Measurements from ENCODE around the gene CDRT15. TPM values are rescaled to one million over a fixed set of nuclear protein-coding genes. Genes with fewer than 3 reads are reported as not detected.

CDRT15 gene
- total RNA-seq, 1 experiment from 2014 or later: not detected

DNA sequence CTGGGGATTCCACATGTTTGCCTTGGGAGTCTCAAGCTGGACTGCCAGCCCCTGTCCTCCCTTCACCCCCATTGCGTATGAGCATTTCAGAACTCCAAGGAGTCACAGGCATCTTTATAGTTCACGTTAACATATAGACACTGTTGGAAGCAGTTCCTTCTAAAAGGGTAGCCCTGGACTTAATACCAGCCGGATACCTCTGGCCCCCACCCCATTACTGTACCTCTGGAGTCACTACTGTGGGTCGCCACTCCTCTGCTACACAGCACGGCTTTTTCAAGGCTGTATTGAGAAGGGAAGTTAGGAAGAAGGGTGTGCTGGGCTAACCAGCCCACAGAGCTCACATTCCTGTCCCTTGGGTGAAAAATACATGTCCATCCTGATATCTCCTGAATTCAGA is 28.9 kb downstream of the CDRT15 start:
- Mint-ChIP-seq H3K9me3 (peaks cover 18% of the 10 kb centered on the region), H3K27ac (no peak overlapping the region)

GRCh38 chr17:14206891-14207290 is 29.8 kb downstream of the CDRT15 start:
- Mint-ChIP-seq H3K4me1 (0 out of 2 replicates have a peak, but pooled peaks cover 4% of the 10 kb centered on the region), H3K9me3 (peaks cover 13% of the 10 kb centered on the region), H3K27ac (no peak overlapping the region), H3K27me3 (ENCODE audit: low read depth) (no peaks in the 10 kb centered on the region), H3K4me3 (no peak overlapping the region), H3K36me3 (peaks cover 26% of the 10 kb centered on the region)
- CTCF ChIA-PET: interaction anchor here (1.3 kb wide), 1 partner anchor 94 kb away, joined by 4 read pairs; the partner anchor contains the start of gene HS3ST3B1
- POLR2A ChIA-PET: interaction anchor here (0.5 to 1.6 kb wide), 2 partner anchors 94 to 169 kb away, joined by 3 to 4 read pairs; partner anchors contain the start of gene HS3ST3B1
- no peak for DNase-seq (ENCODE audit: low spot score)
- ATAC-seq: no peak
- TF ChIP-seq ATF1 (CRISPR knock-in tag; IDR thresholded peaks at IDR 0.05) (no peak), NFATC4 (CRISPR knock-in tag; IDR thresholded peaks at IDR 0.05) (no peak), SMAD3 (CRISPR knock-in tag; IDR thresholded peaks at IDR 0.05; ENCODE audit: borderline replicate concordance) (no peak), CREB1 (CRISPR knock-in tag; IDR thresholded peaks at IDR 0.05) (no peak), KAT7 (CRISPR knock-in tag; IDR thresholded peaks at IDR 0.05; ENCODE audit: borderline replicate concordance) (no peak), SP1 (CRISPR knock-in tag; conservative IDR thresholded peaks at IDR 0.05) (no peak), NR1H2 (CRISPR knock-in tag; IDR thresholded peaks at IDR 0.05) (no peak), SOX15 (CRISPR knock-in tag; IDR thresholded peaks at IDR 0.05) (no peak), CTCF (IDR thresholded peaks at IDR 0.05) (no peak), SMAD4 (CRISPR knock-in tag; IDR thresholded peaks at IDR 0.05) (no peak), ZNF138 (CRISPR knock-in tag; conservative IDR thresholded peaks at IDR 0.05) (no peak), OVOL2 (CRISPR knock-in tag; IDR thresholded peaks at IDR 0.05; ENCODE audit: borderline replicate concordance) (no peak), FOXP4 (CRISPR knock-in tag; IDR thresholded peaks at IDR 0.05) (no peak), JUN (CRISPR knock-in tag; IDR thresholded peaks at IDR 0.05) (no peak)
- TF ChIP-seq, protein P1, sequence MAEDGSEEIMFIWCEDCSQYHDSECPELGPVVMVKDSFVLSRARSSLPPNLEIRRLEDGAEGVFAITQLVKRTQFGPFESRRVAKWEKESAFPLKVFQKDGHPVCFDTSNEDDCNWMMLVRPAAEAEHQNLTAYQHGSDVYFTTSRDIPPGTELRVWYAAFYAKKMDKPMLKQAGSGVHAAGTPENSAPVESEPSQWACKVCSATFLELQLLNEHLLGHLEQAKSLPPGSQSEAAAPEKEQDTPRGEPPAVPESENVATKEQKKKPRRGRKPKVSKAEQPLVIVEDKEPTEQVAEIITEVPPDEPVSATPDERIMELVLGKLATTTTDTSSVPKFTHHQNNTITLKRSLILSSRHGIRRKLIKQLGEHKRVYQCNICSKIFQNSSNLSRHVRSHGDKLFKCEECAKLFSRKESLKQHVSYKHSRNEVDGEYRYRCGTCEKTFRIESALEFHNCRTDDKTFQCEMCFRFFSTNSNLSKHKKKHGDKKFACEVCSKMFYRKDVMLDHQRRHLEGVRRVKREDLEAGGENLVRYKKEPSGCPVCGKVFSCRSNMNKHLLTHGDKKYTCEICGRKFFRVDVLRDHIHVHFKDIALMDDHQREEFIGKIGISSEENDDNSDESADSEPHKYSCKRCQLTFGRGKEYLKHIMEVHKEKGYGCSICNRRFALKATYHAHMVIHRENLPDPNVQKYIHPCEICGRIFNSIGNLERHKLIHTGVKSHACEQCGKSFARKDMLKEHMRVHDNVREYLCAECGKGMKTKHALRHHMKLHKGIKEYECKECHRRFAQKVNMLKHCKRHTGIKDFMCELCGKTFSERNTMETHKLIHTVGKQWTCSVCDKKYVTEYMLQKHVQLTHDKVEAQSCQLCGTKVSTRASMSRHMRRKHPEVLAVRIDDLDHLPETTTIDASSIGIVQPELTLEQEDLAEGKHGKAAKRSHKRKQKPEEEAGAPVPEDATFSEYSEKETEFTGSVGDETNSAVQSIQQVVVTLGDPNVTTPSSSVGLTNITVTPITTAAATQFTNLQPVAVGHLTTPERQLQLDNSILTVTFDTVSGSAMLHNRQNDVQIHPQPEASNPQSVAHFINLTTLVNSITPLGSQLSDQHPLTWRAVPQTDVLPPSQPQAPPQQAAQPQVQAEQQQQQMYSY (CRISPR knock-in tag; IDR thresholded peaks at IDR 0.05): no peak
- TF ChIP-seq, protein P2, sequence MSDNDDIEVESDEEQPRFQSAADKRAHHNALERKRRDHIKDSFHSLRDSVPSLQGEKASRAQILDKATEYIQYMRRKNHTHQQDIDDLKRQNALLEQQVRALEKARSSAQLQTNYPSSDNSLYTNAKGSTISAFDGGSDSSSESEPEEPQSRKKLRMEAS (CRISPR knock-in tag; IDR thresholded peaks at IDR 0.05): no peak
- TF ChIP-seq, protein P3, sequence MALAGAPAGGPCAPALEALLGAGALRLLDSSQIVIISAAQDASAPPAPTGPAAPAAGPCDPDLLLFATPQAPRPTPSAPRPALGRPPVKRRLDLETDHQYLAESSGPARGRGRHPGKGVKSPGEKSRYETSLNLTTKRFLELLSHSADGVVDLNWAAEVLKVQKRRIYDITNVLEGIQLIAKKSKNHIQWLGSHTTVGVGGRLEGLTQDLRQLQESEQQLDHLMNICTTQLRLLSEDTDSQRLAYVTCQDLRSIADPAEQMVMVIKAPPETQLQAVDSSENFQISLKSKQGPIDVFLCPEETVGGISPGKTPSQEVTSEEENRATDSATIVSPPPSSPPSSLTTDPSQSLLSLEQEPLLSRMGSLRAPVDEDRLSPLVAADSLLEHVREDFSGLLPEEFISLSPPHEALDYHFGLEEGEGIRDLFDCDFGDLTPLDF (CRISPR knock-in tag; IDR thresholded peaks at IDR 0.05): no peak
- TF ChIP-seq, protein P4, sequence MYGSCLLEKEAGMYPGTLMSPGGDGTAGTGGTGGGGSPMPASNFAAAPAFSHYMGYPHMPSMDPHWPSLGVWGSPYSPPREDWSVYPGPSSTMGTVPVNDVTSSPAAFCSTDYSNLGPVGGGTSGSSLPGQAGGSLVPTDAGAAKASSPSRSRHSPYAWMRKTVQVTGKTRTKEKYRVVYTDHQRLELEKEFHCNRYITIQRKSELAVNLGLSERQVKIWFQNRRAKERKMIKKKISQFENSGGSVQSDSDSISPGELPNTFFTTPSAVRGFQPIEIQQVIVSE (CRISPR knock-in tag; IDR thresholded peaks at IDR 0.05; ENCODE audit: borderline replicate concordance): no peak

More for the DNA sequence above, 28.9 kb downstream of the CDRT15 start:
- ChIA-PET POLR2A (no interaction called here), CTCF (no interaction called here)
- Mint-ChIP-seq H3K4me1 (0 out of 2 replicates have a peak, but pooled peaks cover 4% of the 10 kb centered on the region), H3K36me3 (peaks cover 34% of the 10 kb centered on the region), H3K4me3 (no peak overlapping the region), H3K27me3 (ENCODE audit: low read depth) (no peaks in the 10 kb centered on the region)
- TF ChIP-seq, protein P5, sequence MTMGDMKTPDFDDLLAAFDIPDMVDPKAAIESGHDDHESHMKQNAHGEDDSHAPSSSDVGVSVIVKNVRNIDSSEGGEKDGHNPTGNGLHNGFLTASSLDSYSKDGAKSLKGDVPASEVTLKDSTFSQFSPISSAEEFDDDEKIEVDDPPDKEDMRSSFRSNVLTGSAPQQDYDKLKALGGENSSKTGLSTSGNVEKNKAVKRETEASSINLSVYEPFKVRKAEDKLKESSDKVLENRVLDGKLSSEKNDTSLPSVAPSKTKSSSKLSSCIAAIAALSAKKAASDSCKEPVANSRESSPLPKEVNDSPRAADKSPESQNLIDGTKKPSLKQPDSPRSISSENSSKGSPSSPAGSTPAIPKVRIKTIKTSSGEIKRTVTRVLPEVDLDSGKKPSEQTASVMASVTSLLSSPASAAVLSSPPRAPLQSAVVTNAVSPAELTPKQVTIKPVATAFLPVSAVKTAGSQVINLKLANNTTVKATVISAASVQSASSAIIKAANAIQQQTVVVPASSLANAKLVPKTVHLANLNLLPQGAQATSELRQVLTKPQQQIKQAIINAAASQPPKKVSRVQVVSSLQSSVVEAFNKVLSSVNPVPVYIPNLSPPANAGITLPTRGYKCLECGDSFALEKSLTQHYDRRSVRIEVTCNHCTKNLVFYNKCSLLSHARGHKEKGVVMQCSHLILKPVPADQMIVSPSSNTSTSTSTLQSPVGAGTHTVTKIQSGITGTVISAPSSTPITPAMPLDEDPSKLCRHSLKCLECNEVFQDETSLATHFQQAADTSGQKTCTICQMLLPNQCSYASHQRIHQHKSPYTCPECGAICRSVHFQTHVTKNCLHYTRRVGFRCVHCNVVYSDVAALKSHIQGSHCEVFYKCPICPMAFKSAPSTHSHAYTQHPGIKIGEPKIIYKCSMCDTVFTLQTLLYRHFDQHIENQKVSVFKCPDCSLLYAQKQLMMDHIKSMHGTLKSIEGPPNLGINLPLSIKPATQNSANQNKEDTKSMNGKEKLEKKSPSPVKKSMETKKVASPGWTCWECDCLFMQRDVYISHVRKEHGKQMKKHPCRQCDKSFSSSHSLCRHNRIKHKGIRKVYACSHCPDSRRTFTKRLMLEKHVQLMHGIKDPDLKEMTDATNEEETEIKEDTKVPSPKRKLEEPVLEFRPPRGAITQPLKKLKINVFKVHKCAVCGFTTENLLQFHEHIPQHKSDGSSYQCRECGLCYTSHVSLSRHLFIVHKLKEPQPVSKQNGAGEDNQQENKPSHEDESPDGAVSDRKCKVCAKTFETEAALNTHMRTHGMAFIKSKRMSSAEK (CRISPR knock-in tag; IDR thresholded peaks at IDR 0.05; ENCODE audit: borderline replicate concordance): no peak
- TF ChIP-seq TEAD1 (CRISPR knock-in tag; IDR thresholded peaks at IDR 0.05) (no peak), FOXP1 (CRISPR knock-in tag; IDR thresholded peaks at IDR 0.05; ENCODE audit: borderline replicate concordance) (no peak), TCF7 (CRISPR knock-in tag; IDR thresholded peaks at IDR 0.05; ENCODE audit: low read depth) (no peak), EMX1 (CRISPR knock-in tag; IDR thresholded peaks at IDR 0.05) (no peak)
- DNase-seq (ENCODE audit: low spot score) (no peak), ATAC-seq (no peak)

All from WTC11 (cell line).